ENCODE data around the gene POGK.

GRCh38 chr1:166836733-166837132, 2.5 kb upstream of the POGK start:
- TF ChIP-seq CTCF (IDR thresholded peaks at IDR 0.05; ENCODE audit: borderline replicate concordance, extremely low read depth, low read length, poor library complexity, severe bottlenecking) (no peak), EZH2 (IDR thresholded peaks at IDR 0.05; ENCODE audit: borderline replicate concordance, low read depth, low read length, severe bottlenecking) (no peak)

Measured in DND-41 (cell line).